ENCODE measurements around the gene CCBE1. TPM values are rescaled to one million over a fixed set of nuclear protein-coding genes. Genes with fewer than 3 reads are reported as not detected.

Gene CCBE1
- total and polyA plus RNA-seq, 7 donors = 0.23 to 61.1 (median 38.9) TPM

- Histone ChIP-seq H3K36me3 (no peaks in the 10 kb centered on the region), H3K4me1 (no peaks in the 10 kb centered on the region), H3K9me3 (no peaks in the 10 kb centered on the region), H3K27me3 (no peaks in the 10 kb centered on the region), H3K27ac (no peak overlapping the region), H3K4me3 (no peak overlapping the region)
- TF ChIP-seq POLR2A (IDR thresholded peaks at IDR 0.05) (no peak), POLR2AphosphoS5 (IDR thresholded peaks at IDR 0.05) (no peak), CTCF (IDR thresholded peaks at IDR 0.05) (no peak), EP300 (IDR thresholded peaks at IDR 0.05) (no peak)
- no peak for DNase-seq
- intact Hi-C loops (cut with DNase I) = no loop called here
- 73 to 86% methylated on average over 4 of the region's 4 CpGs for WGBS, 2 donors
Measured at GRCh38 chr18:59385191-59385590, 312.0 kb downstream of the CCBE1 start.

GRCh38 chr18:59383851-59384250 lies 313.4 kb downstream of the CCBE1 start:
- no peak overlapping the region for H3K4me3 ChIP-seq
- 53 to 68% methylated on average over 6 of the region's 6 CpGs for WGBS, 2 donors
- no peaks in the 10 kb centered on the region for H3K4me1 ChIP-seq
- H3K27me3 ChIP-seq = no peaks in the 10 kb centered on the region
- no peak for DNase-seq
- H3K27ac ChIP-seq = no peak overlapping the region
- intact Hi-C loops (cut with DNase I) = no loop called here
- no peak for TF ChIP-seq CTCF (IDR thresholded peaks at IDR 0.05)
- TF ChIP-seq POLR2AphosphoS5 (IDR thresholded peaks at IDR 0.05) = no peak
- no peak for TF ChIP-seq POLR2A (IDR thresholded peaks at IDR 0.05)
- TF ChIP-seq EP300 (IDR thresholded peaks at IDR 0.05) = no peak
- H3K9me3 ChIP-seq = no peaks in the 10 kb centered on the region
- H3K36me3 ChIP-seq = no peaks in the 10 kb centered on the region

- intact Hi-C loops (cut with DNase I) = no loop called here
- no peaks in the 10 kb centered on the region for H3K27me3 ChIP-seq
- H3K4me1 ChIP-seq = no peaks in the 10 kb centered on the region
- TF ChIP-seq POLR2AphosphoS5 (IDR thresholded peaks at IDR 0.05) = no peak
- TF ChIP-seq EP300 (IDR thresholded peaks at IDR 0.05) = no peak
- TF ChIP-seq POLR2A (IDR thresholded peaks at IDR 0.05) = no peak
- TF ChIP-seq CTCF (IDR thresholded peaks at IDR 0.05) = no peak
- WGBS, 2 donors = 83 to 88% methylated on average over 7 of the region's 7 CpGs
- no peak overlapping the region for H3K27ac ChIP-seq
- H3K4me3 ChIP-seq = no peak overlapping the region
- no peak for DNase-seq
- H3K36me3 ChIP-seq = no peaks in the 10 kb centered on the region
- no peaks in the 10 kb centered on the region for H3K9me3 ChIP-seq
Measured at GRCh38 chr18:59382383-59382782, 314.8 kb downstream of the CCBE1 start.

- H3K27ac ChIP-seq = no peak overlapping the region
- 70 to 85% methylated on average over 6 of the region's 6 CpGs for WGBS, 2 donors
- intact Hi-C loops (cut with DNase I) = no loop called here
- DNase-seq = no peak
- TF ChIP-seq EP300 (IDR thresholded peaks at IDR 0.05) = no peak
- TF ChIP-seq POLR2AphosphoS5 (IDR thresholded peaks at IDR 0.05) = no peak
- no peak for TF ChIP-seq POLR2A (IDR thresholded peaks at IDR 0.05)
- no peak for TF ChIP-seq CTCF (IDR thresholded peaks at IDR 0.05)
- no peak overlapping the region for H3K4me3 ChIP-seq
- H3K36me3 ChIP-seq = no peaks in the 10 kb centered on the region
- no peaks in the 10 kb centered on the region for H3K4me1 ChIP-seq
- no peaks in the 10 kb centered on the region for H3K9me3 ChIP-seq
- H3K27me3 ChIP-seq = no peaks in the 10 kb centered on the region
Measured at GRCh38 chr18:59381949-59382348, 315.3 kb downstream of the CCBE1 start.

Other genes with a start within 250 kb of the CCBE1 start
- 1 to 10 TPM in 2 of 4 donors, under 1 TPM in 1, not detected in 1; 0.99 to 9.5 (median 1.1) TPM for gene PMAIP1, start 202.6 kb upstream of the CCBE1 start, total RNA-seq
- 1 to 10 TPM; 1.8 to 8.8 (median 6.9) TPM for gene PMAIP1, start 202.6 kb upstream of the CCBE1 start, polyA plus RNA-seq